H1 (cell line): ENCODE measurements around the gene GLCE. TPM values are rescaled to one million over a fixed set of nuclear protein-coding genes. Genes with fewer than 3 reads are reported as not detected.
"Not testable (repeated sequence)": the region's sequence is repeated elsewhere in the genome, so short reads cannot be mapped to it uniquely, and the experiment has no call there.

Source experiments
- CTCF ChIA-PET: fragments of 300-600 bp; sonication (Branson Sonifier 250); formaldehyde crosslinking; loops from one replicate; lab custom pipeline; 2021; ENCODE audit not compliant: partially characterized antibody; lab: Charles Lee
- POLR2A ChIA-PET: fragments of 300-600 bp; sonication (Branson Sonifier 250); formaldehyde crosslinking; loops from one replicate; lab custom pipeline; 2021; ENCODE audit warnings: inconsistent platforms; ENCODE audit not compliant: partially characterized antibody; lab: Charles Lee
- DNase-seq, 2 experiments: peaks; one replicate each; pipeline versions ENCODE4 v3.0.0 to v3.0.0-alpha.2; 2010 to 2022; ENCODE audit warnings: low spot score in 2 of 2, low read depth in 1 of 2, mixed read lengths in 1 of 2
- FAIRE-seq: peaks from 2 replicates; lab custom pipeline; 2011; peaks lifted over from hg19 to GRCh38; lab: Jason Lieb, UNC
- H2AFZ ChIP-seq: 2 replicates; pipeline ENCODE4 v1.8.1; 2012; ENCODE audit warnings: low read length, inconsistent platforms
- H2AK5ac ChIP-seq: 2 replicates; pipeline ENCODE4 v1.6.1; 2013; ENCODE audit warnings: low read depth, low read length
- H2BK120ac ChIP-seq: replicated peaks from 2 replicates; pipeline ENCODE3; 2013; ENCODE audit warnings: low read depth, low read length, inconsistent platforms
- H2BK12ac ChIP-seq: 2 replicates; pipeline ENCODE4 v1.6.1; 2013; ENCODE audit warnings: low read depth, low read length
- H2BK15ac ChIP-seq: 2 replicates; pipeline ENCODE4 v1.6.1; 2013; ENCODE audit warnings: low read length
- H2BK20ac ChIP-seq: 2 replicates; pipeline ENCODE4 v1.6.1; 2013; ENCODE audit warnings: low read length
- H2BK5ac ChIP-seq: 2 replicates; pipeline ENCODE4 v1.6.1; 2013; ENCODE audit warnings: low read depth, low read length
- H3K14ac ChIP-seq: 2 replicates; pipeline ENCODE4 v1.6.1; 2013; ENCODE audit warnings: inconsistent platforms; ENCODE audit not compliant: insufficient read length
- H3K18ac ChIP-seq: 2 replicates; pipeline ENCODE4 v1.6.1; 2013; ENCODE audit warnings: low read length; ENCODE audit errors: extremely low read depth
- H3K23ac ChIP-seq: 2 replicates; pipeline ENCODE4 v1.6.1; 2013; ENCODE audit warnings: inconsistent platforms; ENCODE audit not compliant: insufficient read length
- H3K23me2 ChIP-seq: 2 replicates; pipeline ENCODE4 v1.6.1; 2013; ENCODE audit warnings: low read depth, low read length
- H3K27ac ChIP-seq: 2 replicates; pipeline ENCODE4 v1.6.1; 2011; ENCODE audit warnings: low read depth, low read length, inconsistent platforms
- H3K27me3 ChIP-seq, 4 experiments: replicated peaks in 1 of 4; 1 replicate in 1 of 4; 2 replicates in 3 of 4; pipeline versions ENCODE4 v1.6.1 to v1.8.1; 2011 to 2013; ENCODE audit warnings: low read length in 3 of 4, mild to moderate bottlenecking in 3 of 4, inconsistent platforms in 2 of 4, mixed read lengths in 2 of 4, moderate library complexity in 1 of 4; ENCODE audit not compliant: control insufficient read depth in 3 of 4, insufficient read depth in 3 of 4; ENCODE audit errors: extremely low read depth in 1 of 4
- H3K36me3 ChIP-seq, 4 experiments: 2 replicates each; pipeline versions ENCODE4 v1.6.1 to v1.8.1; 2011 to 2013; ENCODE audit warnings: mild to moderate bottlenecking in 4 of 4, low read length in 3 of 4, moderate library complexity in 2 of 4, control low read depth in 1 of 4, inconsistent platforms in 1 of 4; ENCODE audit not compliant: insufficient read depth in 4 of 4, control insufficient read depth in 2 of 4
- H3K4ac ChIP-seq: replicated peaks from 2 replicates; pipeline ENCODE3; 2013; ENCODE audit warnings: low read length, low read depth, mixed read lengths, inconsistent platforms; ENCODE audit not compliant: insufficient read length
- H3K4me1 ChIP-seq, 4 experiments: replicated peaks in 1 of 4; 1 replicate in 1 of 4; 2 replicates in 3 of 4; pipeline versions ENCODE4 v1.6.1 to v1.8.1; 2011 to 2013; ENCODE audit warnings: low read length in 3 of 4, inconsistent platforms in 2 of 4, mixed read lengths in 1 of 4; ENCODE audit not compliant: insufficient read depth in 4 of 4, control insufficient read depth in 3 of 4
- H3K4me2 ChIP-seq, 2 experiments: 2 replicates each; pipeline versions ENCODE4 v1.6.1 to v1.8.1; 2011 to 2013; ENCODE audit warnings: low read depth in 2 of 2, low read length in 2 of 2, control low read depth in 1 of 2, inconsistent platforms in 1 of 2, mild to moderate bottlenecking in 1 of 2; ENCODE audit not compliant: insufficient read depth in 1 of 2
- H3K4me3 ChIP-seq, 4 experiments: fragments of 200-600, 300-600 bp in 1 of 4; sonication (generic), shearing (Covaris generic), sonication (Bioruptor Twin) in 1 of 4; 2 replicates each; pipeline versions ENCODE4 v1.5.1 to v1.8.1; 2011 to 2016; ENCODE audit warnings: low read length in 4 of 4, low read depth in 3 of 4, control low read depth in 2 of 4, inconsistent platforms in 2 of 4, mild to moderate bottlenecking in 2 of 4, mixed read lengths in 1 of 4, moderate library complexity in 1 of 4; ENCODE audit not compliant: insufficient read depth in 2 of 4; ENCODE audit errors: extremely low read depth in 1 of 4
- H3K56ac ChIP-seq: replicated peaks from 2 replicates; pipeline ENCODE3; 2013; ENCODE audit warnings: low read depth, mild to moderate bottlenecking, mixed read lengths, low read length, inconsistent platforms; ENCODE audit not compliant: insufficient read length
- H3K79me1 ChIP-seq: 2 replicates; pipeline ENCODE4 v1.6.1; 2013; ENCODE audit warnings: low read depth, low read length, control low read depth
- H3K79me2 ChIP-seq, 2 experiments: 2 replicates each; pipeline versions ENCODE4 v1.6.1 to v1.8.1; 2012 to 2013; ENCODE audit warnings: low read length in 2 of 2, mild to moderate bottlenecking in 2 of 2, inconsistent platforms in 1 of 2; ENCODE audit not compliant: insufficient read depth in 2 of 2, control insufficient read depth in 1 of 2
- H3K9ac ChIP-seq, 4 experiments: replicated peaks in 1 of 4; 1 replicate in 1 of 4; 2 replicates in 3 of 4; pipeline versions ENCODE4 v1.6.1 to v1.8.1; 2011 to 2013; ENCODE audit warnings: low read depth in 3 of 4, low read length in 3 of 4, control low read depth in 2 of 4, mild to moderate bottlenecking in 2 of 4, moderate library complexity in 2 of 4, inconsistent platforms in 1 of 4; ENCODE audit errors: extremely low read depth in 1 of 4
- H3K9me3 ChIP-seq, 2 experiments: 2 replicates each; pipeline versions ENCODE4 v1.6.1 to v1.8.1; 2012 to 2013; ENCODE audit warnings: mild to moderate bottlenecking in 2 of 2, moderate library complexity in 2 of 2, control low read depth in 1 of 2, inconsistent platforms in 1 of 2, low read depth in 1 of 2, low read length in 1 of 2, mixed read lengths in 1 of 2; ENCODE audit not compliant: insufficient read depth in 2 of 2
- H4K20me1 ChIP-seq, 2 experiments: replicated peaks in 1 of 2; 2 replicates each; pipeline versions ENCODE3 to v1.8.1; 2011 to 2013; ENCODE audit warnings: inconsistent platforms in 2 of 2, low read length in 2 of 2, mild to moderate bottlenecking in 1 of 2; ENCODE audit not compliant: insufficient read depth in 2 of 2, control insufficient read depth in 1 of 2
- H4K5ac ChIP-seq: 2 replicates; pipeline ENCODE4 v1.6.1; 2013; ENCODE audit warnings: low read length, low read depth, mixed read lengths, inconsistent platforms; ENCODE audit not compliant: insufficient read length
- H4K8ac ChIP-seq: 2 replicates; pipeline ENCODE4 v1.8.0; 2013; ENCODE audit warnings: mild to moderate bottlenecking, moderate library complexity, low read length, inconsistent platforms; ENCODE audit not compliant: insufficient read depth; ENCODE audit errors: extremely low read depth
- H4K91ac ChIP-seq: replicated peaks from 2 replicates; pipeline ENCODE3; 2013; ENCODE audit warnings: low read length, mixed read lengths, inconsistent platforms; ENCODE audit not compliant: insufficient read length
- WGBS, 2 experiments: shearing (Covaris generic) in 1 of 2; methylation state at CpG; one replicate each; pipeline versions ENCODE4 v1.1.6 to v1.1.7; 2013 to 2015; ENCODE audit warnings: low lambda C conversion rate in 2 of 2, mixed read lengths in 2 of 2, inconsistent platforms in 1 of 2, low coverage in 1 of 2, missing lambda C conversion rate in 1 of 2; ENCODE audit not compliant: insufficient replicate concordance in 2 of 2, insufficient coverage in 1 of 2, insufficient read length in 1 of 2; ENCODE audit errors: extremely low coverage in 1 of 2, missing lambda C conversion rate in 1 of 2; 5-methylcytosine and 5-hydroxymethylcytosine counted together
- polyA plus RNA-seq, 7 experiments: library from polyadenylated mRNA; depleted of rRNA in 3 of 7; stranded (reverse) in 5 of 7; unstranded in 2 of 7; fragments of >200 nt in 5 of 7; fragments of 200-250 nt in 2 of 7; gene quantifications; 1 replicate in 5 of 7; 2 replicates in 1 of 7; 4 replicates in 1 of 7; pipeline versions ENCODE4 v1.2.1 to v1.2.3, GENCODE V29; 2011 to 2013; ENCODE audit warnings: missing spikeins in 2 of 7, mixed read lengths in 2 of 7
- total RNA-seq: library from RNA; stranded (reverse); fragmentation: NEBNext Ultra II Directional; extraction: Animal tissue kit (Norgen Biotek cat#: 25700); gene quantifications from 2 replicates; pipeline ENCODE4 v1.2.1, GENCODE V29; 2021

Gene GLCE
- total and polyA plus RNA-seq, 2 of the 8 experiments (the other 6 are each of a cell fraction or from before 2014, with no cell fraction given), result 17.1 to 22.7 TPM

GRCh38 chr15:69168361-69168760 lies 7.9 kb downstream of the GLCE start:
- H3K4ac ChIP-seq, H2BK15ac ChIP-seq, H3K9ac ChIP-seq, H3K23ac ChIP-seq, H3K27me3 ChIP-seq, H2BK20ac ChIP-seq, H4K91ac ChIP-seq, H3K4me2 ChIP-seq, H3K18ac ChIP-seq, H3K36me3 ChIP-seq, H3K9me3 ChIP-seq, H3K79me1 ChIP-seq, H2AFZ ChIP-seq, POLR2A ChIA-PET, H3K4me3 ChIP-seq, H3K27ac ChIP-seq, H3K14ac ChIP-seq, H3K23me2 ChIP-seq, H4K5ac ChIP-seq, H2BK12ac ChIP-seq, H3K4me1 ChIP-seq, H2BK5ac ChIP-seq, FAIRE-seq, DNase-seq, H4K8ac ChIP-seq, H3K56ac ChIP-seq, H2AK5ac ChIP-seq, H2BK120ac ChIP-seq: not testable (repeated sequence)
- Histone ChIP-seq H4K20me1 (peaks cover 4 to 10% of the 10 kb centered on the region in 2 experiments), H3K79me2 (peaks cover 0 to 86% of the 10 kb centered on the region in 2 experiments; a peak in 2 of 4 replicates)
- 89% methylated on average over 7 of the region's 7 CpGs; no CpG with 5 or more reads in 1 of the 2 experiments for WGBS, 2 experiments
- CTCF ChIA-PET, result interaction anchor here (0.8 to 0.9 kb wide), 2 partner anchors 43 to 109 kb away, joined by 3 to 4 read pairs; no protein-coding TSS in a partner anchor

DNA sequence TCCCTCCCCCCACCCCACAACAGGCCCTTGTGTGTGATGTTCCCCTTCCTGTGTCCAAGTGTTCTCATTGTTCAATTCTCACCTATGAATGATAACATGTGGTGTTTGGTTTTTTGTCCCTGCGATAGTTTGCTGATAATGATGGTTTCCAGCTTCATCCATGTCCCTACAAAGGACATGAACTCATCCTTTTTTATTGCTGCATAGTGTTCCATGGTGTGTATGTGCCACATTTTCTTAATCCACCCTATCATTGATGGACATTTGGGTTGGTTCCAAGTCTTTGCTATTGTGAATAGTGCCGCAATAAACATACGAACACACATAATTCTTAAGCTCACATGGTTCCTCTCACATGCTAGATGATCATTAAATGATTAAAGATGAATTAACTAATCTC lies 9.1 kb downstream of the GLCE start:
- H3K4me1 ChIP-seq, H3K27ac ChIP-seq, DNase-seq, H3K9me3 ChIP-seq, H3K27me3 ChIP-seq, H3K56ac ChIP-seq, H2BK15ac ChIP-seq, H2AK5ac ChIP-seq, H2BK120ac ChIP-seq, H4K5ac ChIP-seq, H3K9ac ChIP-seq, H3K23ac ChIP-seq, H2BK20ac ChIP-seq, H3K36me3 ChIP-seq, H3K4ac ChIP-seq, H3K23me2 ChIP-seq, CTCF ChIA-PET, H3K4me2 ChIP-seq, H3K4me3 ChIP-seq, H2BK5ac ChIP-seq, H3K79me1 ChIP-seq, FAIRE-seq, POLR2A ChIA-PET, H4K91ac ChIP-seq, H3K18ac ChIP-seq, H2BK12ac ChIP-seq, H2AFZ ChIP-seq, H3K14ac ChIP-seq, H4K8ac ChIP-seq: not testable (repeated sequence)
- WGBS, 2 experiments, result 99% methylated on average over 3 of the region's 3 CpGs; no CpG with 5 or more reads in 1 of the 2 experiments
- Histone ChIP-seq H4K20me1 (peaks cover 4 to 10% of the 10 kb centered on the region in 2 experiments), H3K79me2 (peaks cover 0 to 83% of the 10 kb centered on the region in 2 experiments; a peak in 2 of 4 replicates)
